ENCODE measurements around the gene PTGES3.

DNA sequence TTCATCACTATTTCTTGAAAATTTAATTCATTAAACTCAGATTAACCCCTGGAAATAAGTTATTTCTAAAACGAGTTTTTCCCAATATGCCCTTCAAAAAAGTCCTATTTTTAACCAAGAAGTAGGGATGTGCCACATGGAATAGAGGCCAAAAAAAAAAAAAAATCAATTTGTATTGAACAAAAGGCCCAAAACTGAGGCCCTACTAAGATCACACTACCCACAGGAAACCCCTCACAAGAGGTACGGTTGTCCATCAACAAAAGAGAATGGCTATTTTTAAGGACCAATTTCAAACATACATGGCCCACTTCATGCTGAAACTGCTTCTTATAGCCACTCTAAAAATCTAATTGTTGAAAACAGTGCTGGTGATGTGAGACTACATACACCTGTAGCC is 50.5 kb downstream of the PTGES3 start:
- TF ChIP-seq CTCF (IDR thresholded peaks at IDR 0.05) (no peak), POLR2A (IDR thresholded peaks at IDR 0.05) (no peak)

All from lower leg skin (tissue), 3 donors.